ENCODE data around the gene BLVRA. TPM values are rescaled to one million over a fixed set of nuclear protein-coding genes. Genes with fewer than 3 reads are reported as not detected.
"Not testable (repeated sequence)": the region's sequence is repeated elsewhere in the genome, so short reads cannot be mapped to it uniquely, and the experiment has no call there.

The BLVRA gene
- total RNA-seq, 1 donor from 2014 or later, result 37.8 TPM

- no peak for DNase-seq (ENCODE audit: low read depth)
Measured at GRCh38 chr7:43768887-43769272, 10.4 kb downstream of the BLVRA start.

- DNase-seq (ENCODE audit: low read depth), result no peak
Measured at GRCh38 chr7:43769281-43769680, 10.8 kb downstream of the BLVRA start.

GRCh38 chr7:43769791-43770465, 11.4 kb downstream of the BLVRA start:
- DNase-seq (ENCODE audit: low read depth), result no peak

GRCh38 chr7:43771128-43771527, 12.6 kb downstream of the BLVRA start:
- DNase-seq (ENCODE audit: low read depth), result no peak

GRCh38 chr7:43771573-43771972, 13.1 kb downstream of the BLVRA start:
- DNase-seq (ENCODE audit: low read depth), result no peak

GRCh38 chr7:43773268-43773667, 14.8 kb downstream of the BLVRA start:
- DNase-seq (ENCODE audit: low read depth), result not testable (repeated sequence)

GRCh38 chr7:43775255-43775654, 16.8 kb downstream of the BLVRA start:
- DNase-seq (ENCODE audit: low read depth), result not testable (repeated sequence)

- not testable (repeated sequence) for DNase-seq (ENCODE audit: low read depth)
Measured at GRCh38 chr7:43778293-43779044, 20.0 kb downstream of the BLVRA start.

- no peak for DNase-seq (ENCODE audit: low read depth)
Measured at GRCh38 chr7:43779045-43779812, 20.7 kb downstream of the BLVRA start.

- DNase-seq (ENCODE audit: low read depth), result no peak
Measured at GRCh38 chr7:43781726-43782607, 23.5 kb downstream of the BLVRA start.

GRCh38 chr7:43782768-43783555, 24.5 kb downstream of the BLVRA start:
- DNase-seq (ENCODE audit: low read depth), result no peak

GRCh38 chr7:43784030-43784584, 25.6 kb downstream of the BLVRA start:
- DNase-seq (ENCODE audit: low read depth), result no peak

GRCh38 chr7:43784585-43785087, 26.2 kb downstream of the BLVRA start:
- DNase-seq (ENCODE audit: low read depth), result not testable (repeated sequence)

GRCh38 chr7:43785420-43785819, 26.9 kb downstream of the BLVRA start:
- peak; percentile 69 for DNase-seq (ENCODE audit: low read depth)

GRCh38 chr7:43787771-43788170, 29.3 kb downstream of the BLVRA start:
- no peak for DNase-seq (ENCODE audit: low read depth)

- no peak for DNase-seq (ENCODE audit: low read depth)
Measured at GRCh38 chr7:43790006-43790405, 31.5 kb downstream of the BLVRA start.

- DNase-seq (ENCODE audit: low read depth), result no peak
Measured at GRCh38 chr7:43790834-43791233, 32.4 kb downstream of the BLVRA start.

GRCh38 chr7:43791665-43792064, 33.2 kb downstream of the BLVRA start:
- DNase-seq (ENCODE audit: low read depth), result peak; percentile 9

- DNase-seq (ENCODE audit: low read depth), result no peak
Measured at GRCh38 chr7:43792471-43793150, 34.1 kb downstream of the BLVRA start.

All from myocyte (in vitro differentiated cells).